NCI-H526 (cell line): ENCODE results near the gene ARID3A.

Experiments used
- DNase-seq, 2 experiments: peaks; one replicate each; lab custom pipeline; 2025; lab: John Stamatoyannopoulos, UW

Gene ARID3A

DNA sequence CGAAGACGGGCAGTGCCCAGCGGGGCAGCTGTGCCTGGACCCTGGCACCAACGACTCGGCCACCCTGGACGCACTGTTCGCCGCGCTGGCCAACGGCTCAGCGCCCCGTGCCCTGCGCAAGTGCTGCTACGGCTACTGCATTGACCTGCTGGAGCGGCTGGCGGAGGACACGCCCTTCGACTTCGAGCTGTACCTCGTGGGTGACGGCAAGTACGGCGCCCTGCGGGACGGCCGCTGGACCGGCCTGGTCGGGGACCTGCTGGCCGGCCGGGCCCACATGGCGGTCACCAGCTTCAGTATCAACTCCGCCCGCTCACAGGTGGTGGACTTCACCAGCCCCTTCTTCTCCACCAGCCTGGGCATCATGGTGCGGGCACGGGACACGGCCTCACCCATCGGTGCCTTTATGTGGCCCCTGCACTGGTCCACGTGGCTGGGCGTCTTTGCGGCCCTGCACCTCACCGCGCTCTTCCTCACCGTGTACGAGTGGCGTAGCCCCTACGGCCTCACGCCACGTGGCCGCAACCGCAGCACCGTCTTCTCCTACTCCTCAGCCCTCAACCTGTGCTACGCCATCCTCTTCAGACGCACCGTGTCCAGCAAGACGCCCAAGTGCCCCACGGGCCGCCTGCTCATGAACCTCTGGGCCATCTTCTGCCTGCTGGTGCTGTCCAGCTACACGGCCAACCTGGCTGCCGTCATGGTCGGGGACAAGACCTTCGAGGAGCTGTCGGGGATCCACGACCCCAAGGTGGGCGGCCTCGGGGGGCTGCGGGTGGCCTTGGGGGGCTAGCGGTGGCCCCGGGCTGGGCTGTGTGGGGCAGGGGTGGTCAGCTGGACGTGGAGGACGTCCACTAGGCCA is 79.2 kb downstream of the ARID3A start:
- DNase-seq = no peak

DNA sequence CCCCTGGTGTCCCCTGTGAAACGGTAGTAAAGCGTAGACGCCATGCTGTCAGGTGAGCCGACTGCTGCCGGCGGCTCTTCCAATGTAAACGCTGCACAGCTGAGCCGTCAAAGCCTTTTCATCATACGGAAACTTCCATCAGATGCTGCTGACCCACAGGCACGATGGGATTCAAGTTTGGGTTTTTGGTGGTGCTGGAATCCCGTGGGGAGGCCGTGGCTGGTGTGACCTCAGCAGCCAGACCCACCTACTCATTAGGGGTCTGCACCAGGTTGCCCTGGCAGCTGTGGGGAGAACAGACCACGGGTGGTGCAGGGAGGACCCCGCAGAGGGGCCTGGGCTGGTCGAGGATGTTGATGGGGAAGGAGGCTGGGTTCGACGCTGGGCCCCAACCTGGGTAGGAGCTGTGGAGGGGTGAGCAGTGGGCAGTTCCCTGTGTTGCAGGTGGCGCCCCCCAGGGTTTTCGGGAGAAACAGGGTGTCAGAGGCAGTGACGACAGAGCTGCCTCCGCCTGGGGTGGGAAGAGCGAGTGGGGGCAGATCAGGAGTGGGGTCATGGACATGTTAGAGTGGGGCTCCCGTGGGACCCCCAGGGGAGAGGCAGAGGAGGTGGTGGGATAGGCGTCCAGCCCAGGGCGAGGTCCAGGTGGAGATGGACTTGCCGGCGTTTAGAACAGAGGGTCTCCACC is 81.0 kb downstream of the ARID3A start:
- DNase-seq = no peak

DNA sequence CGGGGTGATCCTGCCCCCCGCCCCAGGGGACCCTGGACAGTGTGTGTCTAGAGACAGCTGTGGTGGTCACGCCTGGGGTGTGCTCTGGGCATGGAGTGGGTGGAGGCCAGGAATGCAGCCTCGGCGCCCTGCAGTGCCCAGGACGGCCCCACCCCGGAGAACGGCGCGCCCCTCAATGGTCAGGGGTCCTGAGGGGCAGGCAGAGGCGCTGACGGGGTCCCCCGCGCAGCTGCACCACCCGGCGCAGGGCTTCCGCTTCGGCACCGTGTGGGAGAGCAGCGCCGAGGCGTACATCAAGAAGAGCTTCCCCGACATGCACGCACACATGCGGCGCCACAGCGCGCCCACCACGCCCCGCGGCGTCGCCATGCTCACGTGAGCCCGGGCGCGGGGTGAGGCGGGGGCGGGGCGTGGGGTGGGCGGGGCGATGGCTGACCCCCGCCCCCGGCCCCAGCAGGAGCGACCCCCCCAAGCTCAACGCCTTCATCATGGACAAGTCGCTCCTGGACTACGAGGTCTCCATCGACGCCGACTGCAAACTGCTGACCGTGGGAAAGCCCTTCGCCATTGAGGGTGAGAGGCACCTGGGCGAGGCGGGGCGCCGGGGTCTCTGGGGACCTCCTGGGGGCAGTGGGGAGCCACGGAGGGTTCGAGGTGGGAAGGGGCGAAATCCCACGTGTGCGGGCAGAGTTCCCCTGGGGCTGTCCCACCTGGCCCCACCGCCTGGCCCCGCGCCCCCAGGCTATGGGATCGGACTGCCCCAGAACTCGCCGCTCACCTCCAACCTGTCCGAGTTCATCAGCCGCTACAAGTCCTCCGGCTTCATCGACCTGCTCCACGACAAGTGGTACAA is 81.8 kb downstream of the ARID3A start:
- DNase-seq = no peak

DNA sequence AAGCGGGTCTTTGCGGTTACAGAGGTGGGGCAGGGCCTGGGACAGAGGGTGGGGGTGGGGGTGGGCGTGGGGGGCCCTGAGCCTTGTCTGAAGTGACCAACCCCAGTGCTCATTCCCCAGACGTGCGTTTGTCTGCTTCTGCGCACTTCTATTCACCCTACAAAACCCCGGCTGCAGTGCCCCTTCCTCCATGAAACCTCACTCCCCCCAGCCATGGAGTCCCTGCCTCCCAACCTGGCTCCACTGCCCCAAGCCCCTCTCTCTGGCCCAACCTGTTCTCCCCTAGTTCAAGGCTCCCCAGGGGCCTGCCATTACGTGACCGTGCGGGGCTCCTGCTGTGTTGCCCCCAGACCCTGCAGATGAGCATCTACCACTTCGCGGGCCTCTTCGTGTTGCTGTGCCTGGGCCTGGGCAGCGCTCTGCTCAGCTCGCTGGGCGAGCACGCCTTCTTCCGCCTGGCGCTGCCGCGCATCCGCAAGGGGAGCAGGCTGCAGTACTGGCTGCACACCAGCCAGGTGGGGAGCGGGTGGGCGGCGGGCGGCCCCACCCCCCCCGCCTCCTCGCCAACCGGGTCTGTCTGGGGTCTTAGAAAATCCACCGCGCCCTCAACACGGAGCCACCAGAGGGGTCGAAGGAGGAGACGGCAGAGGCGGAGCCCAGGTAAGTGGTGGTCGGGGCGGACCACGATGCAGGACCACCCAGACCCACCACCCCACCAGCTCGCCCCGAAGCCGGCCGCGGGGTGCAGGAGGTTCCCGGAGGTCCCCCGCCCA is 82.6 kb downstream of the ARID3A start:
- no peak for DNase-seq

DNA sequence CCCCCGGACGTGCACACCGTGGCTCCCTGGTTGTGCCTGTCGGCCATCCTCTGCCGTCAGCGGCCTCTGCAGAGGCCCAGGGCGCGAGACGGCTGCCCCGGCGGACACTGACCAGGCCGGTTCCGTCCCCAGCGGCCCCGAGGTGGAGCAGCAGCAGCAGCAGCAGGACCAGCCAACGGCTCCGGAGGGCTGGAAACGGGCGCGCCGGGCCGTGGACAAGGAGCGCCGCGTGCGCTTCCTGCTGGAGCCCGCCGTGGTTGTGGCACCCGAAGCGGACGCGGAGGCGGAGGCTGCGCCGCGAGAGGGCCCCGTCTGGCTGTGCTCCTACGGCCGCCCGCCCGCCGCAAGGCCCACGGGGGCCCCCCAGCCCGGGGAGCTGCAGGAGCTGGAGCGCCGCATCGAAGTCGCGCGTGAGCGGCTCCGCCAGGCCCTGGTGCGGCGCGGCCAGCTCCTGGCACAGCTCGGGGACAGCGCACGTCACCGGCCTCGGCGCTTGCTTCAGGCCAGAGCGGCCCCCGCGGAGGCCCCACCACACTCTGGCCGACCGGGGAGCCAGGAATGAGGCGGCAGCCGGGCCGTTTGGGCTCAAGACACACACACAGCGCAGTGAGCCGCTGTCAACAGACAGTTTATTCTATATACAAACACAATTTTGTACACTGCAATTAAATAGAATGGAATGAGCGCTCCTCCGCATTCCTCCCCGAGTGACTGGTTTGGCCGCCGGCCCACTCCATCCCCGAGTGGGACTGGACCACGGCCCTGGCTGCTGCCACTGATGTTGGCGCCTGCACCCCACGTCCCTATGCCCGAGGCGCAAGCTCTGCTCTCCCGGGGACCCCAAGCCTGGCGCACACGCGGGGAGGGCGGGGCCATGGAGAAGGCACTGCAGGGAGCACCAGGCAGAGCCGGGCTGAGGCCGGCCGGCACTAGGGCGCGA is 83.5 kb downstream of the ARID3A start:
- DNase-seq = no peak

DNA sequence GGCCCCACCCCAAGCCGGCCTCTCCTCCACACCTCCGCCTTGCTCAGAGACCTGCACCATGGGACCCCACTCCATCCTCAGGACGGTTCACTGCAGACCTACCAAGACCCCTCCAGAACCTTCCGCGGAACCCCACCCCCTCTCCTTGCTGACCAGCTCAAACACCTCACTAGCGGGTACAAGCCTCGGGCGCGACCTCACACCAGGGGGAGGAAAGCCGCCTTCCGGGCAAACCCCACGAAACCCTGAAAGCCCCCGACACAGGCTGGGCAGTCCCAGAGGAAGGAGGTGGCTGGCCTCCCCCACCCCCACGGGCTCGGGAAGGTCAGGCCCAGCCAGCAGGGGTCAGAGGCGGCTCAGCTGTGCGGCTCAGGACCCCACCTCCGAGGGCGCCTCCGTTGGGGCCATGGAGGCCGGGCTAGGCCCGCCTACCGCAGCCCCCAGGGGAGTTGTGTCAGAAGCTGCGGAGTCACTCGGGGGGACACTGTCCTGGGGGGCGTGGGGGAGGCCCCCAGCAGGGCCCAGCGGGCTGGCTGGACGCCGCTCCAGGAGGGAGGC is 84.2 kb downstream of the ARID3A start:
- DNase-seq = no peak

DNA sequence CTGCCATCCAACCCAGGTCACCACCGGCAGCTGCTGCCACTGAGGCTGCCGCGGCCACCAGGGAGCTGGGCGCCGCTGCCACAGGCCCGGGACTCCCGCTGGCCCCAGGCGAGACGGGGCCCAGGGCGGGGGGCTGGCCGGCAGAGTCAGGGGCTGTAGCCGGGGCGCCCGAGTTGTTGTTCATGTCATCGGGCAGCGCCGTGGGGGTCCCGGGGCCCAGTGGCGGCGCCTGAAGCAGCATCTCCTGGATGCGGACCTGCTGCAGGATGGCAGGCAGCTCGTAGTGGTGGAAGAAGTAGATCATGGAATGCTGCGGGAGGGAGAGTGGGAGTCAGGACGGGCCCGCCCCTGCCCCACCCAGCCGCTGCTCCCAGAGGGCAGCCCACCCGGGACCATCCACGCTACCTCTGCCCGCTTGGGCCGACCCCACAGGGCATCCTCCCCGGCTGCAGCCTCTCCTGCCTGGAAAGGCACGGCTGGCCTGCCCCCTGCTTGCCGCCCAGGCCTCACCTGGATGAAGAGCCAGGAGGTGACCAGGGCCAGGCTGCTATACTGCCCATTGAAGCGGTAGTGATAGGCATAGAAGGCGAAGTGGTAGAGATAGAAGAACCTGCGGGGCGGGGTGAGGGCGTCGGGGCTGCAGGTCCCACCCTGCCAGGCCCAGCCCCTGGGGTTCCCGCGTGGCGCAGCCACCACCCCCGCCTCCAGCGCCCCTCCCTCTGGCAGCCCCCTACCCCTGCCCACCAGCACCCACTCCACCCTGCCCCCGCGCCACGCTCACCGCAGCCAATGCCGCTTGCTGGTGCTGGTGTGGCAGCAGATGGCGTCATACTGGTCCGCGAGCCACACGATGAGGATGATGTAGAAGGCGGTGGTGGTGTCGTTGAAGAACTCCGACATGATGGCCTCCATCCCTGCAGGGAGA is 85.0 kb downstream of the ARID3A start:
- no peak for DNase-seq

DNA sequence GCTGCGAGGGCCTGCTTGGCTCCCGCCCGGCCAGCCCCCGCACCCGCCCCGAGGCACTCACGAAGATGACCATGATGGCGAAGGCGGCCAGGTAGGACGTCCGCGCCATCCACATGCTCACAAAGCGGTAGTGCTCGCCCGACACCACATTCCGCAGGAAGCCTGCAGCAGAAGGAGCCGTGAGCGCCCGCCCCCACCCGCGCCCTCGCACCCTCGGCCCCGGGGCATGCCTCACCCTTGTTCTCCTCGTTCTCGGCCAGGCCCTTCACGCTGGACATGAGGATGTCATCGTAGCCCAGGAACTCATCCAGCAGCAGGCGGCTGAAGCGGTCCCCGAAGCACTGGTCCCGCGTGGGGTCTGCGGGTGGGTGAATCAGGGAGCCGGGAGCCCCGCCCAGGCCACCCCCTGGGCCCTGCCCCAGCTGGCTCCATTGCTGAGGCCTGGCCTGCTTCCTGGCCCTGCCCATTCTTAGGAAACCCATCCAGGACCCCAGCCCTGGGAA is 86.0 kb downstream of the ARID3A start:
- no peak for DNase-seq

DNA sequence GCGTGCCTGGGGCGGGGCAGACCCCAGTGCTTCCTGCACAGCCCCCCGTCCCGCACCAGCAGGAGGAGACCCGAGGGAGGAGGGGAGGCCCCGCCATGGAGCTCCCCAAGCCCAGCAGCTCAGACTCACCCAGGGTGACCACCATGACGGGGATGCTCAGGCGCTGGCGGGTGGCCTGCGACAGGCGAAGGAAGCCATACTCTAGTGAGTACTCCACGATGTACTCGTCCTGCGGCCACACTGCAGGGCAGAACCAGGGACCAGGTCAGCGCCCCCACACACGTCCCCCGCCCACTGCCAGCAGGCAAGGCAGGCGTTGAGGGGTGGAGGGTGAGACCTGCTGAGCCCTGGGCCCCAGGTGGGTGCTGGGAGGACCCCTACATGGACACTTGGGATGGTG is 86.5 kb downstream of the ARID3A start:
- no peak for DNase-seq

DNA sequence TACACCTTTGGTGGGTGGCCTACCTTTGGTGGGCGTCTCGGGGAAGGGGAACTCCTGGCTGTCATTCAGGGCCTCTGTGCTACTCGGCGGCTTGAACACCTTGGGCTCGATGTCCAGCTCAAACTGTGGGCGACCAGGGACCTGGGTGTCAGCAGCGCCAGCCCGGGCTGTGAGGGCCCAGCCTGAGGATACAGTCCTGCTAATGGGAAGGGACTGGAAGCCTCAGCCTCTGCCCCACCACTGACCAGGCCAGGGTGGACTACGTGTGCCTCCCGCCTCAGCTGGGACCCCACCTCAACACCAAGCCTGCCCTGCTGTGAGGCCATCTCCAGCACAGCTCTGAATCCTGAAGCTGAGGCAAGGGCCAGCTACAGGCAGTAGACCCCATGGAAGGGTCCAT is 87.4 kb downstream of the ARID3A start:
- no peak for DNase-seq

DNA sequence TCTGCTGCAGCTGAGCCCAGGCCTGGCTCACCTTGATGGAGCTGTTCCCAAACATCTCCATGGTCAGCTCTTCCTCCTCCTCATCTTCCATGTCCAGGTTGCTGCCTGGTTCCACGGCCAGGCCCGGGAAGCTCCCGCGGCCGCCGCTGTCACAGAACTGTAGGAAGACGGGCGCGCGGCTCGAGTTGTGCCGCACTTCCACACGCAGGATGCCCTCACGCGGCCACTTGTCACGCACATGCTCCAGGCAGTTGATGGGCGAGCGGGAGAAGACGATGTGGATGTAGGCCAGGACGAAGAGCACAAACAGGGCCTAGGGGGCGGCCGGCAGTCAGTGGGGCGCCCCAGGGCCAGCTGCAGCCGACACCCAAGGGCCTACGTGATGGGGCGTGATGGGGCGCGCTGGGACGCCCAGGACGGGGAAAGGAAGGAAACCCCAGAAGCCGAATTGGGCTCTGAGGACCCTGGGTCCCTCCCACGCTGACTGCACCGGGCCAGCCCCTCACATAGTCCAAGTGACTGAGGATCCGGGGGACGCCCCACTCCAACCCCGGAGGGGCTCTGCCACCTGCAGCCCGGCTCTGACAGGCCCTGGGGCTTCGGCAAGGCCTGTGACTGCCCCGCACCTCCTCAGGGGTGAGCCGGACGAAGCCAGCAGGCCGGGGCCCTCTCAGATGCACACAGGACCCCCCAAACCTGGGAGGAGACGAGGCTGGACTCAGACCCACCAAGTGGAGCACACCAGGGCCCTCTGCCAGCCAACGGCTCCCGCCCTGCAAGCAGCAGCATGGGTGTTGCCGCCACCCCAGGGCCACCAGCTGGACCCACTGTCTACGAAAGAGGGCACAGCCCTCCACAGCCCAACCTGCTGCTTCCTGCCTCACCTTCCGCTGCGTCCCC is 88.6 kb downstream of the ARID3A start:
- no peak for DNase-seq

DNA sequence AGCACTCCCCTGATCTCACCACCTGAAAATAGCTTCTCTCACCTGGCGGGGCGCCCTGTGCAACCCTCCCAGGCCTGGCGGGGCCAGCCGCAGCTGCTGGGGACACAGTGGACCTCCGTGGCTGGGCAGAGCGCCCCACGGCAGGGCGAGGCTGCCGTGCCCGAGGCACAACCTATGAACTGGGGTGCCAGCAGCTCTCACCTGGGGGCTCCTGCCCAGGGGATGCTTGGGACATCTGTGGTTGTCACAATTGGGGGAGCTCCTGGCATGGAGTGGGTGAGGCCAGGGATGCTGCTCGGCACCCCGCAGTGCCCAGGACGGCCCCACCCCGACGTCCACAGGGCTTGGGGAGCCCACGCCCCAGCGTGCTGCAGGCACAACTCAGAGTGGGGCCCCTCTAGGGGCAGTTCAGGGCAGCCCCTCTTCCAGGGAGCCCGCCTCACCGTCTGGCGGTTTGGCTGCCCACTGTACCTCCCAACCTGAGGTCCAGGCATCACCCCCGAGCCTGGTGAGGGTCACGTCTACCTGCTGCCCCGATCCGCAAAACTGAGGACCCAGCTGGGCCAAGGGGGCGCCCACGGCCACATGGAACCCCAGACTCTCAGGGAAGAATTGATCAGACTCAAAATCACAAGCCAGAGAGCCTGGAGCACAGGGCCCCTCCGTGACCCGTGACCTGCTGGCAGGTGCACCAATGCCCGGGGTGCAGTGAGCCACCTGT is 89.4 kb downstream of the ARID3A start:
- no peak for DNase-seq

DNA sequence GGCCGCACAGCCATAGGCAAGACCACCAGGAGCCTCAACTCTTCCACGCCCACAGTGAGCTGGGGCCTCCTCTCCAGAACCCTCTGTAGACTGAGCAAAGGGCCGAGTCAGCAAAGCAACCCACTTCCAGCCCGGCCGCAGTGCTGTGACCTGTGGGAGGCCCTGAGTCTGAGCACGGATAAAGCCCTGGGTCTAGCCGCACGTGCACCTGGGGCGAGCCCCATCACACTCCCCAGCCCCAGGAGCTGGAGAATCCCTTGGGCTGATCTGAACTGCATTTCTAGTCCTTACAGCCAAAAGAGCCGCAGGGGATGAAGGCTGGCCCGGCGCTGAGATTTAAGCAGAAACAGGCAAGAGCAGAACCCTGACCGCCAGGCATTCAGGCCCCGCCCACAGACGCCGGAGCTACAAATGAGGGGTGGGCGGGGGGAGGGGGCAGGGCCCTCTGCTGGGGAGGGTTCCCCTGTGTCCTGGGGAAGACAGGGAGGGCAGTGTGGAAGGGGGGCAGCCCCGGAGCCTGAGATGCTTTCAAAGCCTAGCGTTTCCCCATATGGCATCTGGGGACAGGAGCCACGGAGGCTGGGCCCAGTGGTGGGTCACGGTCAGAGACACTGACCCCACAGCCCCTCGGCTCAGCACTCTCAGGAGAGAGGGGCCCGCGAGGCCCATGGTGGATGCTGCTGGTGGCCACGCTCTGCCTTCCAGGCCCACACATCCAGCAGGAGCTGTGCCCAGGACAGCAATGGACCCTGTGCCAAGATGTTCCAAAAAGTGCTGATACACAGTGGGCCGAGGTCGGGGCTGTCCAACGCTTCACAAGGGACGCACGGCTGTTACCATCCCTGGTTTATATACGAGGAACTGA is 90.2 kb downstream of the ARID3A start:
- DNase-seq = no peak

DNA sequence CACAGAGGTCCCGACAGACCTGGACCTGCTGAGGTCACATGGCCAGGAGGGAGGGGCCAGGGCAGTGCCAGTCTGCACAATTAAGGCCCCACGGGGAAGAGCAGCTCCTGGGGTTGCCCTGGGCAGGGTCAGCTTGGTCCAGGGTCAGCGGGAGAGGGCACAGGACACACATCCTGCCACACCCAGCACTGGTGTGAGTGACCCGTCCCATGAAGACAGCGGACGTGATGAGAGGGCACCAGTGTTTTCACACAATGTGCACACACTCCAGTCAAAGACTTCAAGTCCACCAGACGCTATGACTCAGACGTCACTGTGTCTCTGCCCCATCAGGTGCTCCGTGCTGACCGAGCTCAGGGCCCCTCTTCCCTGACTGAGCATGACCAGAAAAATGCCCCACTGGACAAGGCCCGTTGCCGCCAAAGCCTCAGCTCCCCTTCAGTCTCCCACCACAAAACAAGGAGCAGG is 90.8 kb downstream of the ARID3A start:
- no peak for DNase-seq

DNA sequence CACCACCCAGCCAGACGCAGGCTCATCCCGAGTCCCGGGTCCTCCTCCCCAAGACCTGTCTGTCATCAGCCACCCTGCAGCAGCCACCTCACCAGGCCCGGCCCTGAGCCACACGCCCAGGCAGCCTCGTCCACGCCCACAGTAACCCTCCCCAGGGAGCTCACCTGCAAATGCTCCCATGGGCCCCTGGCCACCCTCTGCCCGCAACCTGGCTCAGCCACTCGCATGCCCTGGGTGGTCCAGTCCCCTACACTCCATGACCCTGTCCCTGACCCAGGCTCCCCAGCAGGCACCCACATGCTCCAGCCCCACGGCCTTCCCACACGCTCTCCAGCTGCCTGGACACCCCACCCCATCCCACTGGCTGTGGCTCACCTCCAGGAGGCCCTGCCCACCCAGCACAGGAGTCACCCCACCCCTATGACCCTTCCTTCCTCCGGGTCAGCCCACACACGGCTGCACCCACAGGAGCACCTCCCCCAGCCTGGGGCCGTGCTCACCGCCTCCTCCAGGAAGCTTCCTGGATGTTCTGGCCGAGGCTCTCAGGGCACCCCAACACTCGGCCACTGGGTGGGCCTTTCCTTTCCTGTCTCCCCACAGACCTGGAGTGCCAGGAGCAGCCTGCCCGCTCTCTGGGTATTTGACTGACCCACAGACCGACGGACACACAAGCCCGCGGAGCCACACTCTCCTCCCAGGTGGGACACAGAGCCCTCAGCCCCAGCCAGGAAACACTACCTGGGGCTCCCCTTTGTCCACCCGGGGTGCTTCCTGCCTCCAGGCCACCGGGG is 91.5 kb downstream of the ARID3A start:
- DNase-seq = peak in 1 of 2 experiments; percentile 33
